GM18873 (cell line): ENCODE measurements around the gene HEXA.
"Not testable (repeated sequence)": the region's sequence is repeated elsewhere in the genome, so short reads cannot be mapped to it uniquely, and the experiment has no call there.

Experiments
- ATAC-seq: cut with Tn5 transposase; IDR thresholded peaks from one replicate; pipeline ENCODE4 v1.9.1; 2021; ENCODE audit warnings: mild to moderate bottlenecking, moderate library complexity, moderate number of reproducible peaks; ENCODE audit not compliant: unreplicated experiment, low FRiP score

HEXA gene

GRCh38 chr15:72375846-72376581 is at the start of gene HEXA:
HEXA (minus strand) TSS chr15:72376014; CDS start chr15:72375972, 42 bp downstream.
- peak; percentile 61 for ATAC-seq

- no peak for ATAC-seq
These were observed 47.4 kb upstream of the HEXA start for GRCh38 chr15:72423256-72423655.

- no peak for ATAC-seq
These were observed 45.7 kb upstream of the HEXA start for GRCh38 chr15:72421484-72421883.

GRCh38 chr15:72420576-72420975 is 44.8 kb upstream of the HEXA start:
- no peak for ATAC-seq

GRCh38 chr15:72419768-72420167 is 44.0 kb upstream of the HEXA start:
- ATAC-seq = not testable (repeated sequence)

- ATAC-seq = no peak
These were observed 39.5 kb upstream of the HEXA start for GRCh38 chr15:72415304-72415703.

- ATAC-seq = not testable (repeated sequence)
These were observed 37.5 kb upstream of the HEXA start for GRCh38 chr15:72413337-72413736.

- no peak for ATAC-seq
These were observed 35.7 kb upstream of the HEXA start for GRCh38 chr15:72411544-72411943.

- no peak for ATAC-seq
These were observed 35.3 kb upstream of the HEXA start for GRCh38 chr15:72411111-72411510.

GRCh38 chr15:72406936-72407335 is 31.1 kb upstream of the HEXA start:
- no peak for ATAC-seq

GRCh38 chr15:72404841-72405240 is 29.0 kb upstream of the HEXA start:
- no peak for ATAC-seq

- no peak for ATAC-seq
These were observed 28.5 kb upstream of the HEXA start for GRCh38 chr15:72404356-72404755.

GRCh38 chr15:72402726-72403125 is 26.9 kb upstream of the HEXA start:
- ATAC-seq = no peak

- no peak for ATAC-seq
These were observed 22.8 kb upstream of the HEXA start for GRCh38 chr15:72398648-72399047.

GRCh38 chr15:72397796-72398588 is 22.2 kb upstream of the HEXA start, which contains the start of gene TMEM202:
TMEM202 (plus strand) TSS chr15:72398305; CDS start chr15:72398327, 22 bp downstream.
- no peak for ATAC-seq

- not testable (repeated sequence) for ATAC-seq
These were observed 20.5 kb upstream of the HEXA start for GRCh38 chr15:72396331-72396730.

- ATAC-seq = no peak
These were observed 13.4 kb upstream of the HEXA start for GRCh38 chr15:72389231-72389630.

GRCh38 chr15:72387741-72388140 is 11.9 kb upstream of the HEXA start:
- no peak for ATAC-seq

GRCh38 chr15:72382146-72382545 is 6.3 kb upstream of the HEXA start:
- no peak for ATAC-seq

- ATAC-seq = no peak
These were observed 4.9 kb upstream of the HEXA start for GRCh38 chr15:72380743-72381142.

GRCh38 chr15:72379856-72380430 is 4.1 kb upstream of the HEXA start:
- no peak for ATAC-seq
